Measurements from ENCODE around the gene CCDC157.
A peak's percentile ranks its signal among the peaks of the same experiment; 100 is the strongest.

Gene CCDC157

GRCh38 chr22:30312053-30312452, 44.8 kb upstream of the CCDC157 start:
- H3K4me3 ChIP-seq: no peak overlapping the region
- no peaks in the 10 kb centered on the region for H3K9me3 ChIP-seq (replicated peaks in 1 of 11)
- no peaks in the 10 kb centered on the region for H3K27me3 ChIP-seq
- H3K27ac ChIP-seq: peak overlapping the region in 6 of 11 experiments; percentile 83 to 94 (median 90); a peak in 9 of 22 replicates
- H3K9ac ChIP-seq: no peak overlapping the region
- H3K4me2 ChIP-seq: peak overlapping the region in 10 of 11 experiments; percentile 73 to 97 (median 95); a peak in 16 of 22 replicates
- peaks cover 80 to 100% (median 94%) of the 10 kb centered on the region in 10 experiments for H3K4me1 ChIP-seq
- TF ChIP-seq Cebpa-rat (IDR thresholded peaks at IDR 0.05): no peak
- H4K20me1 ChIP-seq: peaks cover 0 to 70% (median 0%) of the 10 kb centered on the region in 11 experiments; a peak in 5 of 22 replicates
- H3K36me3 ChIP-seq: peaks cover 0 to 10% (median 0%) of the 10 kb centered on the region in 11 experiments; a peak in 4 of 22 replicates

DNA sequence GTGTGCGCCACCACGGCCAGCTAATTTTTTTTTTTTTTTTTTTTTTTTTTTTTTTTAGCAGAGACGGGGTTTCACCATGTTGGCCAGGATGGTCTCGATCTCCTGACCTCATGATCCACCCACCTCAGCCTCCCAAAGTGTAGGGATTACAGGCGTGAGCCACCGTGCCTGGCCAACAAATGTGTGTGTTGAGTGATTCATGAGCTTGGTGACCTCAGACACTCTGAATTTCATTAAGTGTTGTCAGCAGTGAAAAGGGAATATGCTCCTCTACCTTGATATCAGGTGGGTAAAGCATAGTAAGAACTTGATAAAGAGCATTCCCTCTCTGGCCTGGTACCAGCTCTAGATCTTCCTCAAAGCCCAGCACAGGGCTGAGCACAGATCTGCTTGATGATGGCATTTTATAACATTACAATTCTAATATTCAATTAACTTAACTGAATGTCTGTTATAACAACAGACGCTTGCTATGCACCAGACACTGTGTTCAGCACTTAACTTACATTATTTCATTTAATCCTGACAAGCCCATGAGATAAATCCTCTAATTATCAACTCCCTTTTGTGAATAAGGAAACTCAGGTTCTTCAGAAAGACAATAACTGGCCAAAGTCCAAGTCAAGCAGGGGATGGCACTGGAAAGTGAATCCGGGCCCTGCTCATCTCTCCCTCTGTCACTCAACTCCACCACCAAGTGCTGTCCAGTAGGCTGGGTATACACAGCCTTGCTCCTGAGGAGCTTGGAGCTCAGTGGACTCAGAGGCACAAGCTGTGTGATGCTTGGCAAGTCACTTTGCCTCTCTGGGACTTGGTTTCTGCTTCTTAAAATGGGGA, 43.1 kb upstream of the CCDC157 start:
- Histone ChIP-seq H3K27ac (peak overlapping the region in 1 of 11 experiments; percentile 31; a peak in 1 of 22 replicates), H3K9me3 (replicated peaks in 1 of 11) (no peaks in the 10 kb centered on the region), H3K9ac (no peak overlapping the region), H3K4me2 (peak overlapping the region in 6 of 11 experiments; percentile 42 to 94 (median 68); a peak in 8 of 22 replicates), H3K36me3 (peaks cover 0 to 22% (median 9%) of the 10 kb centered on the region in 11 experiments; a peak in 11 of 22 replicates), H3K4me3 (no peak overlapping the region), H3K27me3 (no peaks in the 10 kb centered on the region), H4K20me1 (peaks cover 0 to 87% (median 6%) of the 10 kb centered on the region in 11 experiments; a peak in 7 of 22 replicates), H3K4me1 (peaks cover 63 to 84% (median 77%) of the 10 kb centered on the region in 10 experiments)
- no peak for TF ChIP-seq Cebpa-rat (IDR thresholded peaks at IDR 0.05)

DNA sequence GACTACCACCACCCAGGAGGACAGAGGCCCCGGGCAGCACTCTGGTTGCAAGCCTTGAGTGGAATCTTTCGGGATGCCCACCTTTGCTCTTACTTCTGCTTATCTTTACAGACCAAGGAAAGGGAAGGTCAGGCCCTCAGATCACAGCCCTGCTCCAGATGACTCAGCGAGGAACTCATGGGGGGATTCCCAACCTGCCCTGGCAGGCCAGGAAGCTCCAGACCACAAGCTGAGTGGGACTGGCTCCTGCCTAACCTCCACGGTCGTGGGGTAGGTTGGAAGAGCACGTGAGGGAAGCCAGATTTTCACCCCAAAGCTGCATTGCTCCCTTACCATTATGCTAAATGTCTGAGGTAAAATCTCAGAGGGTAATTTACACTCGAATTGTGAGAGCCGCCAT, 41.9 kb upstream of the CCDC157 start:
- peaks cover 4 to 32% (median 15%) of the 10 kb centered on the region in 11 experiments; a peak in 15 of 22 replicates for H3K36me3 ChIP-seq

DNA sequence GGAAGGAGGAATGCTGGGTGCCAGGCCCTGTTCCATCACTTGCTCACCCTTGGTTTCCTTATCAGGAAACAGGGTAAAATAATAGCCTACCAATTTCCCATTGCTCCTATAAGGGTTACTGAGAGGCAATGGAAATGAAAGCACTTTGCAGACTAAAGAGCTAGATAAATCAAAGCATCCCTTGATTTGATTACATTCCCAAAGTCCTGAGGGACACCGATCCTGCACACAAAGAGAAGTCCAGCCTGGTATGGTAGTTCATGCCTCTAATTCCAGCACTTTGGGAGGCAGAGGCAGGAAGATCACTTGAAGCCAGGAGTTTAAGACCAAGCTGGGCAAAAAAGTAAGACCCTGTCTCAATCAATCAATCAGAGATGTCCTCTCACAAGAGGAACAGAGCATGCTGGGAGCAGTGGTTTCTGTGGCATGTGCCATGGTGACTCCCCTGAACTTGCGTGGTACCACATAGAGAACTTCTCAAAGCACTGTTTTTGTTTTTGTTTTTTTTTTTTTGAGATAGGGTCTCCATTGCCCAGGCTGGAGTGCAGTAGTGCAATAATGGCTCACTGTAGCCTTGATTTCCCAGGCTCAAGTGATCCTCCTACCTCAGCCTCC, 40.7 kb upstream of the CCDC157 start:
- Histone ChIP-seq H3K27me3 (no peaks in the 10 kb centered on the region), H3K4me3 (no peak overlapping the region), H3K9me3 (replicated peaks in 1 of 11) (no peaks in the 10 kb centered on the region), H3K36me3 (peaks cover 9 to 37% (median 27%) of the 10 kb centered on the region in 11 experiments; a peak in 21 of 22 replicates), H3K9ac (no peak overlapping the region), H3K4me1 (peaks cover 41 to 81% (median 55%) of the 10 kb centered on the region in 10 experiments), H4K20me1 (peaks cover 0 to 97% (median 6%) of the 10 kb centered on the region in 11 experiments; a peak in 8 of 22 replicates), H3K27ac (peak overlapping the region in 1 of 11 experiments; percentile 36; a peak in 1 of 22 replicates), H3K4me2 (peak overlapping the region; percentile 27 to 80 (median 63); a peak in 15 of 22 replicates)
- TF ChIP-seq Cebpa-rat (IDR thresholded peaks at IDR 0.05): no peak

More for the DNA sequence above, 41.9 kb upstream of the CCDC157 start:
- Histone ChIP-seq H3K27ac (peak overlapping the region in 9 of 11 experiments; percentile 5 to 48 (median 28); a peak in 13 of 22 replicates), H3K4me1 (peaks cover 51 to 82% (median 65%) of the 10 kb centered on the region in 10 experiments), H3K9me3 (replicated peaks in 1 of 11) (no peaks in the 10 kb centered on the region), H3K9ac (no peak overlapping the region), H4K20me1 (peaks cover 0 to 95% (median 6%) of the 10 kb centered on the region in 11 experiments; a peak in 7 of 22 replicates), H3K4me3 (no peak overlapping the region), H3K4me2 (peak overlapping the region; percentile 27 to 80 (median 63)), H3K27me3 (no peaks in the 10 kb centered on the region)
- no peak for TF ChIP-seq Cebpa-rat (IDR thresholded peaks at IDR 0.05)

- Histone ChIP-seq H3K4me1 (peaks cover 41 to 81% (median 52%) of the 10 kb centered on the region in 10 experiments), H3K27me3 (no peaks in the 10 kb centered on the region), H4K20me1 (peaks cover 0 to 86% (median 9%) of the 10 kb centered on the region in 11 experiments; a peak in 9 of 22 replicates), H3K36me3 (peaks cover 9 to 46% (median 28%) of the 10 kb centered on the region in 11 experiments; a peak in 21 of 22 replicates), H3K9me3 (replicated peaks in 1 of 11) (no peaks in the 10 kb centered on the region), H3K4me2 (no peak overlapping the region), H3K9ac (no peak overlapping the region), H3K4me3 (no peak overlapping the region), H3K27ac (no peak overlapping the region)
- no peak for TF ChIP-seq Cebpa-rat (IDR thresholded peaks at IDR 0.05)
Measured at GRCh38 chr22:30317778-30318177, 39.0 kb upstream of the CCDC157 start.

DNA sequence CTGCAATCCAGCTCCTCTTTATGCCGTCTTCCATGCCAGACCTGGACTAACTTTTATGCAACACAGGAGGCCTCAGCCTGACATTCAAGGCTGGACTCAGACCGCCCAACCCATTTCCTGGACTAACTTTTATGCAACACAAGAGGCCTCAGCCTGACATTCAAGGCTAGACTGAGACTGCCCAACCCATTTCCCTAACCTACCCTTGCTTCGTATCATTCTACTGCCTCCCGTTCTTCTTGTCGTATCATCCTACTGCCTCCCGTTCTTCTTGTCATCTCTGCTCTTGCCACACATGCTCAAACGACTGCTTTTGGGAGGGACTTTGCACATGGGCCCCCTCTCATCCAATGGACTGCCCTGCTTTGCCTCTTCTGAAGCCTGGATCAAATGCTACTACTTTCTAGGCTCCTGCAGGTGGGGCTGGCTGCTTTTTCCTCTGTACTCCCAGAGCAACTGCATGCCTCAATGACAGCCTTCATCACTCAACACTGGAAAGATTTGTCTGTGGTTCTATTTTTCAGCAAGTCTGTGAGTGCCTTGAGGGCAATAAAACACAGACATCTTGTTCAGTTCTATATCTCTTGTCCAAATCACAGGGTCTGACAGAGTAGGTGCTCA, 37.9 kb upstream of the CCDC157 start:
- no peak for TF ChIP-seq Cebpa-rat (IDR thresholded peaks at IDR 0.05)
- Histone ChIP-seq H3K9me3 (replicated peaks in 1 of 11) (no peaks in the 10 kb centered on the region), H3K27me3 (no peaks in the 10 kb centered on the region), H4K20me1 (peaks cover 0 to 84% (median 10%) of the 10 kb centered on the region in 11 experiments; a peak in 9 of 22 replicates), H3K36me3 (peaks cover 9 to 46% (median 28%) of the 10 kb centered on the region in 11 experiments; a peak in 21 of 22 replicates), H3K4me2 (0 out of 22 replicates have a peak overlapping the region, but pooled peaks of 2 of the 11 experiments have one; percentile 3 to 8), H3K4me3 (no peak overlapping the region), H3K9ac (0 out of 22 replicates have a peak overlapping the region, but pooled peaks of 1 of the 11 experiments have one; percentile 13), H3K4me1 (peaks cover 41 to 81% (median 50%) of the 10 kb centered on the region in 10 experiments), H3K27ac (no peak overlapping the region)

GRCh38 chr22:30320021-30320556, 36.7 kb upstream of the CCDC157 start:
- no peak overlapping the region for H3K4me3 ChIP-seq
- no peak for TF ChIP-seq Cebpa-rat (IDR thresholded peaks at IDR 0.05)
- peaks cover 41 to 81% (median 50%) of the 10 kb centered on the region in 10 experiments for H3K4me1 ChIP-seq
- no peak overlapping the region for H3K9ac ChIP-seq
- H3K27ac ChIP-seq: no peak overlapping the region
- H4K20me1 ChIP-seq: peaks cover 0 to 72% (median 21%) of the 10 kb centered on the region in 11 experiments; a peak in 12 of 22 replicates
- peaks cover 9 to 46% (median 28%) of the 10 kb centered on the region in 11 experiments; a peak in 21 of 22 replicates for H3K36me3 ChIP-seq
- H3K9me3 ChIP-seq (replicated peaks in 1 of 11): no peaks in the 10 kb centered on the region
- no peaks in the 10 kb centered on the region for H3K27me3 ChIP-seq
- peak overlapping the region in 1 of 11 experiments; percentile 4; a peak in 1 of 22 replicates for H3K4me2 ChIP-seq

DNA sequence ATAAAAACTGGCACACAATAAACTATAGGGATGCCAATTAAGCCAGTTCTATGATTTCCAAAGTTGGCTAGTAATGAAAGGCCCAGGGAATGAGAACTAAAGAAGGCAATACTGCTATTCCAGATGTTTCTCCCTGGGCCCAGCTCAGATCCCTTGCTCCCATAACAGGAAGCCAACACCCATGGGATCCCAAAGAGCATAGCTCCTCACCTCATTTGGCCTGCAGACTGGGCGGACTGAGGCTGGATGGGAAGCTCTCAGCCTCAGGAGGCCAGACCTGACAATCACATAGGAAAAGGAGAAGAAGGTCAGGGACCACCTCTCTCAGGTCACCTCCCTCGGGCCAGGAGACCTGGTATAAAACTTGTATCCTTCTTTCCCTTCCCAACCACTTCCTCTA, 35.3 kb upstream of the CCDC157 start:
- Histone ChIP-seq H3K9ac (no peak overlapping the region), H3K27ac (peak overlapping the region in 2 of 11 experiments; percentile 14 to 32; a peak in 3 of 22 replicates), H3K9me3 (replicated peaks in 1 of 11) (no peaks in the 10 kb centered on the region), H3K4me2 (peak overlapping the region in 10 of 11 experiments; percentile 13 to 47 (median 40); a peak in 17 of 22 replicates), H4K20me1 (peaks cover 0 to 59% (median 23%) of the 10 kb centered on the region in 11 experiments; a peak in 14 of 22 replicates), H3K4me1 (peaks cover 41 to 77% (median 48%) of the 10 kb centered on the region in 10 experiments), H3K27me3 (no peaks in the 10 kb centered on the region), H3K4me3 (no peak overlapping the region), H3K36me3 (peaks cover 9 to 46% (median 28%) of the 10 kb centered on the region in 11 experiments; a peak in 20 of 22 replicates)
- no peak for TF ChIP-seq Cebpa-rat (IDR thresholded peaks at IDR 0.05)

All from BLaER1 treated with 17β-estradiol and CSF1 and Interleukin-3, amounts not matched to agents 10 nM and 100 nM (cell line).